NCI-H128 (cell line): ENCODE results near the gene AP4B1.

Experiments
- DNase-seq: peaks from one replicate; lab custom pipeline; 2025; ENCODE audit not compliant: unreplicated experiment; lab: John Stamatoyannopoulos, UW

Gene AP4B1

DNA sequence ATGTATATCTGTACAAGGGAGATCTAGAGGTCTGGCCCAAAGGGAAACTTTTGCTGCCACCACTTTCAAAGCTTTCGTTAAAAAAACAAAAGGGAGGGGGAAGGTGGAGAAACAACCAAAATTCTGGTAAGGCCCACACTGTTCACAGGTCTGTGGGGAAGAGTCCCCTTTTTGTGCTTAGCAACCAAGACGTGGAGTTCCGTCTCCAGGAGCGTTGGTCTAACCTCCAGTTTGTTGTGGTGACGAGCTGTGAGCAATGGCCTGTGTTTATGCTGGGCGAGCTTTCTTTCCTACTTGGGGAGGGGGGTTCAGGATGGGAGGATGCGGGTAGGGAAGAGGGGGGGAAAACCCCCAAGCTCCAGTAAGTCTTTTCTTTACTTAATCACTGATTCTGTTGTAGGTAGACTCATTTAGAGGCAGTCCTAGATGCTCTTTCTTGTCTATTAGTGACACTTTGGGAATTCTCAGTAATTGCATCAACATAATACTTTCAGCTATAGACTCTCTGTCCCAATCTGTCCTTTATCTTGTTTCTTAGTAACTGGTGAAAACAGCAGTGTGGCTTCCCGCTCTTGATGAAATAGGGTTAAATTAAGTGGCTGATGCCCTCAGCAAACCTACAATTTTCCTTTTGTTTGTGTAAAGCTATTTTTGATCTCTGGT is 26.0 kb upstream of the AP4B1 start:
- no peak for DNase-seq

DNA sequence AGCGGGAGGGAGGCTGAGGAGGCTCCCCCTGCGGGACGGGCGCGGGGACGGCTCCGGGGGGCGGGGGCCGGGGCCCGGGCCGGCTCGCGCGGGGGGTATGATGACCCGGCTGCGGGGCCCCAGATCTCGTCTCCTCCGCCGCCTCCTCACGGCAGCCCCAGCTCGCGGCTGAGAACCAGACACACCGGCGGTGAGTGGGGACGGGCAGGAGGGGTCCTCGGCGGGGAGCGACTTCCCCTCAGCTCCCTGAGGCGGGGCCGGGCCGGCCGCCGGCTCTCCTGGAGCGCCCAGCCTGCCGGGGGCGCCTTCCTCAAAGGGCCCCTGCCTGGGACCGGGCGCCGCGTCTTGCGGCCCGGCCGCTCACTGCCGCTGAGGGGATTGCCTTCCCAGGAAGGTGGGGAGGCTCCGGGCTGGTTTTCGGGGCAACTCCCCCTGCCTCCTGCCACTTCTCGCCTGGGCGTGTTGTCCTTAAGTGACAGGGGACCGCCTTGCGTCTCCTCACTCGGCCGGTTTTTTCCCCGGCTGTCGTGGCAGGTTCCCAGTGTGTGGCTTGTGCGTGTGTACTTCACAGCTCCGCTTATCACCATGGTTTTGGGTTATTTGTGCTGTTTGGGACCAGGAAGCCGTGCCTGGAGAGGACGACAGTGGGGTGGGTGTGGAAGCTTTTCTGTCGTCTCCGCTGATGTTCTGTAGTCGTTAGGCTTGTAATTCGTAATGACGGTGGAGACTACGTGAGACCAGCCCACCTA is 25.3 kb upstream of the AP4B1 start:
- DNase-seq: no peak

DNA sequence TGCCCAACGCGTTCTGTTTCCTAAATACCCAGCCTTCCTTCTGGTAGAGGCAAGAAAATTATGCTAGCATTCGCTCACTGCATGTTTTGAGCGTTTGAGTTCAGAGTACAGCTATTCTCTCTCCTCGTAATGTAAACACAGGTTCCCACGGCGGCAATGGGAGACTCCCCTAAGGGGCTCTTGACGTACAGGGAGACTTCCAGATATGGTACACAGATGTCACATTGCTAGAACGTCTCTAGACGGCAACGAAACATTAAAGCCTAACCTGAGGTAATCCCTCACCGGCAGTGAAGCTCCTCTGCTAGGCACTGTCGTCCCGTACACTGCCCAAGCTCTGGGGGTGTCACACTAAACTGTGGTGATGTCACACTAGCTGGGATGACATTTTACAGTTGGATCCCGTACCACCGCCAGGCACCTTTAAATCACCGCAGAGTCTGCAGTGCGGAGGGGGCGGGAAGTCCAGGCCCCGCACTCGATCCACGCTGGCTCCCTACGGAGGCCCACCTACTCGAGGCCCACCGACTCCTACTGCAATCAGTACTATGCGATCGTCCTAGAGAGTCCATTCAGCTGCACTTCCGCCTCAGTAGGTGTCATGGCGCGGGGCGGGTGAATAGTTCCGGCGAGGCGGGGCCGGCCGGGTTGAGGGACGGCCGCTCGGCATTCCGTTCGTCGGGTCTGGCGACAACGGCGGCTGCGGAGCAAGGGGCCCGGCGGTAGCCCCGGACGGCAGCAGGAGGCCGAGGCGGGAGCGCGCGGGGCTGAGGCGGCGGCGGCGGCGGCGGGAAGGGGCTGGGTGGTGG is 24.5 kb upstream of the AP4B1 start, which contains the start of gene HIPK1:
Gene HIPK1, plus strand, starts transcription at position 384 of the 809 bp plus-strand sequence.
- peak; percentile 72 for DNase-seq

DNA sequence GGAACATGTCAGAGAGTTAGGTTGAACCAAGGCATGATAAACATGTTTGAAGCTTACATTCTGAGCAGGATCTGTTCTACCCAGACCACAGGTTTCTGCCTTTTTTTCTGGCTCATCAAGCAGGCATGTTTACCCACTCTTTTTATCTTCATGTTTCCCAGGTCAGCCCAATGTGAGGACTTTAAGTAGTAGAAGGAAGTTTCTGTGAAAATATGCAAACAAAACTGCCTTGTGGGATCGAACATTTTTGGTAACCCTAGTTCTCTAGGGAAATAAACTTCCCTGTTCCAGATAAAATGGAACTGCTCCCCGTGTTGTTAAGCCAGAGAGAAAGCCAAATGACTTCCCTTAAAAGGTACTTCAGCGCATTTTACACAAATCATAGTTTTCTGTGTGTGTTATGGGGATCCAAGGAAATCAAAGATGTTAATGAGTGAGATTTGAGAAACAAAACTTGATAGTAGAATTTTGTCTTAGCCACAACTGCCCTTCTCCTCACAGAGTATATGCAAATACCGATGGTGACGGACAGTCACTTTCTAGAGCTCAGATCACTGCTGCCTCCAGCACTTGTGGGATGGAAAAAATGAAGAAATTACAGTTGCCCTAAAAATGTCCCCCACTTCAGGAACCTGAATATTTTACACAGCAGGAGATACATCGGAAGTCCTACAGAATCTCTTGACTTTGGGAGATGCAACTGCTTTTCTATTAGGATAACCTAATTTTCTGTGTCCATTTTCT is 23.8 kb upstream of the AP4B1 start:
- DNase-seq: no peak

DNA sequence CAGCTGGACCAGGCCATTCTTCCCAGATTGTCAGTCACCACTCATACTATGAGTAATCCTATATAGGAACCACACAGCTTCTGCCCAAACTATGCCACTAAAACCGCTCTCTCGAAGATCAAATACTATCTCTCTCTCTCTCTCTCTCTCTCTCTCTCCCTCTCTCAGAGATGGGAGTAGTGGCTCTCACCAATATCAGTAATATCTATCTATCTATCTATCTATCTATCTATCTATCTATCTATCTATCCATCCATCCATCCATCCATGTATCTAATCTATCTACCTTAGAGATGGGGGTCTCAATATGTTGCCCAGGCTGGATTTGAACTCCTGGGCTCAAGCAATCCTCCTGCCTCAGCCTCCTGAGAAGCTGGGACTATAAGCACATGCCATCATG is 19.9 kb upstream of the AP4B1 start:
- no peak for DNase-seq

DNA sequence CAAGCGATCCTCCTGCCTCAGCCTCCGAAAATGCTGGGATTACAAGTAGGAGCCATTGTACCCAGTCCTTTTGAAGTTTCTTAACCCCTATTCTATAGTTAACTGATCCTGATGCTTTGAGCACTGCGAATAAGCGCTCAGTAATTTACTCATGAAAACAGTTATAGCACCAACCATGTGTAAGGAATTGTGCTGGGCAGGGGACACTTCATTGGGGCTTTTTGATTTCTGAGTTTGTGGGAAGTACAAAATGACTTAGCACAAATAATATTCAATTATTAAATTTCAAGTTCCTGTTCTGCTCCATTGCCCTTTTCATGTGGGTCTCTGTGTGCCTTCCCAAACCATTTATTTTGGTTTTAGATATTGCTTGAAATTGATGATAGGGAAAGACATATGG is 18.4 kb upstream of the AP4B1 start:
- no peak for DNase-seq

DNA sequence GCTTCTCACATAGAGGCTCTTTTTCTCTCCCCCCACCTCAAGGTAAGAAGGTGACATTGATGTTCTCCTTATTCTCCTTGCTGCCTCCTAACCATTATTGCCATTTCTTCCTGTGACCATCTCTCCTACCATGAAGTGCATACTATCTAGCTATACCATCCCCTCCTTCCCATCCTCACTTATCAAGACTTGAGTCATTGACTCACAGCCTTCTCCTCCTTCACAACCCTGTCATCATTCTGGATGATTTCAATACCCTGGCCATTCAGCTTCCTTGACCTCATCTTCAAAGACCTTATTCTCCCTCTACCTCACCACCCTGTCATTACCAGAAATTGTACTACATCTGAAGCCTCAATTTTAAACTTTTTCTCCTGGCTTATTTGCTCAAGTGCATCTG is 13.6 kb upstream of the AP4B1 start:
- no peak for DNase-seq

DNA sequence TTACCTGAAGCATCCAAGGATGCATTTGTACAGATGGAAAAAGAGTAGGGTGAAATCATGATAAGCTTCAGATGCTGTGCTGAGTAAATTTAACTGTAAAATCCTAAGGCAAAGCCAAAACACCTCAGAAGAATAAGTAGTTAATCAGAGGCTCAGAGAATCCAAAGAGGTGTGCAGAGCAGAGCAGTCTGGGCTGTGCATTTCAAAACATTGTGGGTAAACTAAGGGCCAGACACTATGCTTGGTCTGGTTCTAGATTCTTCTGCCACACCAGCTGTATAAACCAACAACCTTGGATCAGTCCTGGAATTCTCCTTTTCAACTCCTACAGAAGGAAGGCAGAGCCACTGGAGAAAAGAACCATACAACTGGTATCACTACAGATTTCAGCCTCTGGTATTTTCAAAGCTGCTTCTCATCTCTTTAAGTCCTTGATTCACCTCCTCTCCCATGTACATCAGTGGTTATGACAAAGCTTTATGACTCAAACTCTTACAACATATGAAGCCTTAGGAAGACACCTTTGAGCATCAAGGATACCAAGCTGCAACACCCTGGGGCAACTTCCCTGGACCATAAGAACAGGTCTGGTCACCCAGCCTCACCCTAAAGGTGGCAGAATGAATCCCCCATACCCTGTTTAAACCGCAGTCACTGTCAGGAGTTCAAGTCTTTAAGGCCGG is 12.9 kb upstream of the AP4B1 start:
- DNase-seq: no peak

DNA sequence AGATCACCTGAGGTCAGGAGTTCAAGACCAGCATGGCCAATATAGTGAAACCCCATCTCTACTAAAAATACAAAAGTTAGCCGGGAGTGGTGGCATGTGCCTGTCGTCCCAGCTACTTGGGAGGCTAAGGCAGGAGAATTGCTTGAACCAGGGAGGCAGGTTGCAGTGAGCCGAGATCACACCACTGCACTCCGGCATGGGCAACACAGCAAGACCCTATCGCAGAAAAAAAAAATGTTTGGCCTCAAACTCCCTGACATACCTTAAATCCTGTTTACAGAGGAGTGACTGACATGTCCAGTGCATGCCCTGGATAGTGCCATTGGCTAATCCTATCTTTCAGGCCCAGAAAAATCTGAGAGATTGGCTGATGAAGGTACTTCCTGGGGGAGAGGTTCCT is 12.4 kb upstream of the AP4B1 start:
- DNase-seq: no peak

DNA sequence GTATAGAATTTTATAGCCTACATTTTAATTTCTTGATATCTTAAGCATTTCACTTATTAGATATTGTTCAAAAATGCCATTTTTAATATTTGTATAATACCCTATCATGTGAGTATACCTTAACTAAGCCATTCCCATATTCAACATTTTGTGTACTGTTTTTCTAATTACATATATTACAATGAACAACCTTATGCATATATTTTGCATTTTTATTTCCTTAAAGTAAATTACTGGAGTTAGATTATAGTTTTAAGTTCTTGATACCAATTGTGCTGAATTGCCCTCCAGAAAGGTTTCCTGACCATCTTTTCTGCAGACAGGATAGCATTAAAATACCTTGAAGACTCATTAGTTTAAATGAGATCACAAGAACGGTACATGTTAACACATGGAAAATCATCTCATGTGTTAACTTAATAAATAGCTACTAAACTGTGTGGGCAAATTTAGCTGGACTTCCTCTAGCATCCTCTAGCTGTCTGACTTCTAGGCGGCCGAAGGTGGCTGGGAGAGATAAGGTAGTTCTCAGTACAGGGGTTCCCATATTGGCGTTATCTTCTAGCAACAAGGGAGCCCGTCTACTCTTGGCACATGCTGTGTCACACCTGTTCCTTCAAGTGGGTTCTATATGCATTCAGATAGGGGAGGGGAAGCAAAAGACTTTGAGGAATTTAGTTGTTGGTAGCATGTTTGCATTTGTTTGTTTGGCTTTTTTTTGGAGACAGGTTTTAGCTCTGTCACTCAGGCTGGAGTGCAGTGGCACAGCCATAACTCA is 9.5 kb upstream of the AP4B1 start:
- DNase-seq: no peak

DNA sequence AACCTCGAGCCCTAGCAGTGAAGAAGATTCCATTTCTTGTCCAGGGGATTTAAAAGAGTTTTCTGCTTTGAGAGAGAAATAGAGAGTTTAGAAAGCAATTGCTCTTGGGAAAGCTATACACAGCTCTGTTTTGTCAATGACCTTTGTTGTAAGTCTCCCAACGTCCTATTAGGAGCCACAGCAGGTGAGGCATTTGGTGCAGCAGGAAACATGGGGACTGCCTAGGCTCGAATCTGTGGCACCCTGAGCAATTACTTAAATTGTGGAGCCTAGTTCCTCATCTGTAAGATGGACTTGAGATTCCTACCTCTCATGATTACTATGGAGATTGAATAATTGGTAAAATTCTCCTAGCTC is 8.7 kb upstream of the AP4B1 start:
- no peak for DNase-seq

DNA sequence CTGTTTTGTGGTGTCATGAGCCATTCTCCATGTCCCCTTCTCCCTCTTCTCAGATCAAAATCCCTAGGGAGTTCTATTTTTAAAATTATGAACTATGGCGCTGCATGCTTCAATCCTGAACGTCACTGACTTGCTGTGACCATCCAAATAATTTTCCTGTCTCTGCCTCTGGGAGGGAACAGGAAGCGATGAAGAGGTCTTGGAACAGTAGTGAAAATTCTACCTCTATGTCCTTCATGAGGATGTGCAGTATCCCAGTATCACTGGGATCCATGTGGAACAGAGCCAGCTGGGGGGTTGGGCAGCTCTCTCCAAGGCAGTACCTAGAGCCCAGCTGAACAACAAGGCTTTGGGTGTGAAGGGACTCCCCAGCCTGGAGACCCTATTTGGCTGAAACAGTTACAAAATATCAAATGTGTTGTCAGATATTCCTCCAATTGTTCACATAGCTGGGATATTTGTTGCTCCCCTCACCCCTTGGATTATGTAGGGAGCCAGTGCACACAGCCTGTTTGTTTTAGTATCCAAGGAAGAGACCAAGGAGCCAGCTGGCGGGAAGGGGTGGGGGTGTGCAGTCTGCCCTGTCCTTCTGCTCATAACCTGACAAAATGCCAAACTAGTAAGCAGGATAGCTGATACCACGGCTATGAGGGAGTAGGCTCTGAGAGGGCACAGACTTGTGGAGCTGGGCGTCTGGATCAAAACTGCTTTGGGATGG is 8.2 kb upstream of the AP4B1 start:
- no peak for DNase-seq

DNA sequence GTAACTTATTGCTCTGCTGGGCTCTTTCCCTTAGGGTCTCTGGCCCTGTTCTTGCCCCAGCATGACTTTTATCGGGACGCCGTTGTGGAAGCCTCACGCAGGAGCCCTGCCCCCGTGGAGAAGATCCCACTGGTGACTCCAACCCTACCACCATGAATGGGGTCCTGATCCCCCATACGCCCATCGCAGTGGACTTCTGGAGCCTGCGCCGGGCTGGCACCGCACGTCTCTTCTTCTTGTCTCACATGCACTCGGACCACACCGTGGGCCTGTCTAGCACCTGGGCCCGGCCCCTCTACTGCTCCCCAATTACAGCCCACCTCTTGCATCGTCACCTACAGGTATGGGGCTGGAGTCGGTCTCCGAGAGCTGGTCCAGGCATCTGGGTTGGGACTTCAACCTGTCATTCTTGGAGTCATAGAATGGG is 849 bp upstream of the AP4B1 start:
- DNase-seq: no peak

DNA sequence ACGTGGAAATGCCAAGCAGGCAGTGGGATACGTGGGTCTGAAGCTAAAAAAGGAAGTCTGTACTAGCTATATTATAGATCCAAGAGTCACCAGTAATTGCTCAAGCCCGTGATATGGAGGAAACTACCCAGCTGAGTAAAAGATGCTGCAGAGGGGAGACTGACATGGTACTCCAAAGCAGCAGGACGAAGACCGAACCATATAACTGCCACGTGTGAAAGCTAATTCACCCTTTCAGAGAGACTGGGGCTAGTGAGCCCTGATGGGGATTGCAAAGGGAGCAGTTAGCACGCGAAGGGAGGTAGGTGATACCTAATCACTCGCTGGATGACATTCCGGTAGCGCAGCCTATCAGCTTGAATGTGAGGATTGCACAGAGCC is 316 bp downstream of the AP4B1 start:
- peak; percentile 64 for DNase-seq

DNA sequence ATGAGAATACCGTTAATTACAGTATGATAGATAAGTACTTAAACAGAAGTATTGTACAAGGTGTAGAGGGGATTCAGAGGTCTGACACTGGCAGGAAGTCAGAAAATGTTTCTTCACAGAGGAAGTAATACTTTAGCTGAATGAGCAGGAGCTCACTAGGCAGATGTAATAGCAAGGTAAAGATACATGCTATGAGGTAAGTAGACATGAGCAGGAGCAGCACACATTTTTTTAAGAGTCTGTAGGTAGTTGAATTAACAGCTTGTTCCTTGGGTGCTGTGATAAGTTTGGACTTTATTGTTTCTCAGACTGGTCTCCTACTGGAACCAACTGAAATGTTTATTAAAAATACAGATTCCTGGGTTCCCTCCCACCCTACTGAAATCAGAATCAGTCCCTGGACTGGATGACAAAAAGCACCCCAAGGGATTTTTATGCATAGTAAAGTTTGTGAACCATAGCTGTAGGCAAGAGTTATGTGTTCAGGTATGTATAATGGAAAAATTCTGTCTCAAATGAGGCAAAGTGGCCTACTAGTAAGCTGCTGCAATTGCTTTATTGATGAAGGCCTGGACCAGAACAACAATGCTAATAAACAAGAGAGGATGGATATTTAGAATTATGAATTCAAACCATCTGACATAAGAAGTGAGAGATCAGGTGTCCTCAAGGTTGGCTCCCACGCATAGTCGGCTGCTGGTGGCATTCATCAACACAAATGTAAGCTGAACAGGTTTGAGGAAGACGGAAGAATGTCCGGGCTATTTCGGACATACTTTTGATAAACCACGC is 902 bp downstream of the AP4B1 start:
- DNase-seq: no peak

DNA sequence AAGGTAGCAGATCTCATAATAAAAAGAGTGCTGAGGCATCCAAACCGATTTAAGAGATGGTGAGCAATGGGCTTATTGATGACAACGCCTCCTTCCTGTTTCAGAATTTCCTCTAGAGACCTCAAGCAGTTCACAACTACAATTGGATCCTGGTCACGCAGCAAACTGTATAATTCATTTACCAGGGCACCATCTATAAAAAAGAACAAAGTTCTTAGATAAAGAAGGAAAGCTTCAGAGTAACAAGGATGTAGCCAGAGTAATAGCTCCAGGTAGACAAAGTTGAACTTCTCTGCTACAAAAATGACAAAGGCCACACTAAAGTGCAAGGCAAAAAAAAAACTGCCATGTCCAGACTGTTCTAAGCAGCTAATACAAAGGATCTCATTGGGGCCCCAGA is 3.4 kb downstream of the AP4B1 start:
- DNase-seq: no peak

DNA sequence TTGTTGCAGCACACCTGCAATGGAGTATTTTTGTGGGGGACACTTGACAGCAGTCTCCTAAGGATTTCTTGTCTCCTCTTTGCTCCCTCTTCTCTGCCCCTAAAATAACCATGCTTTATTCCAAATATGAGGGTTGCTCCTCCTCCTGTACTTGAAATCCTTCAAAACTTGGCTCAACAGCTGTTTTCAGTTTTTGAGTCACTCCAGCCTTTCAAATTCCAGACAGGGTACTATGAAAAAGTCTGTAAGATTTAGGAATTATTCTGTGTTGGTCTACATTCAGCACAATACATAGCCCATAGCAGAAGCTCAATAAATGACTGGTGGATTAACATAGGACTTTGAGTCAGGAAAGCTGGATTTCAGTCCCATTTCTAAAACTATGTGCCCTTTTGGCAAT is 5.5 kb downstream of the AP4B1 start:
- DNase-seq: no peak

DNA sequence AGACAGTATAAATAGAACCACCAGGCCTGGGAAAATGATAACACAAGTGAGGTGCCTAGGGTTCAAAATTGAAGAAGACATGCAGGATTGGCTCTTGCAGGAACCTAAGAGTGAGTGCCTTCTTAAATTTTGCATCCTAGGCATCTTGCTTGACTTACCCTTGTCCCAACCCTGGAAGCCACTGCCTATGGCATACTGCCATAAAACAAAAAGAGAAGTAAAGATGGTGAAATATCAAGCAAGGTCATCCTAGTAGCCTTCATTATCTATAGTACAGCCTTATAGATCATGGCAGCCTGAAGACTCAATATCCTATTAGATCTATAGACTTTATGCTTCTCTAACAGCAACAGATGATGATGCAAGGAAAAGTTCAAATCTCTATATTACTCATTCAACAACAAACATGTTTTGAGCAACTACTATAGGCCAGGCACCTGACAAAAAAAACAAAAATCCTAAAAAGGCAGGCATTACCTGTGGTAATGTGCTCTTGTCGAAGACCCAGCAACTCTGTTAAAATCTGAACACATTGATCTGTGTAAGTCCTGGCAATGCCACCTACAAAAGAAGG is 6.3 kb downstream of the AP4B1 start:
- DNase-seq: no peak
